A204.1 (cell line): ENCODE measurements around the gene PLVAP.

Source experiments
- FAIRE-seq: peaks from 2 replicates; lab custom pipeline; 2012; peaks lifted over from hg19 to GRCh38; lab: Jason Lieb, UNC

Gene PLVAP, protein sequence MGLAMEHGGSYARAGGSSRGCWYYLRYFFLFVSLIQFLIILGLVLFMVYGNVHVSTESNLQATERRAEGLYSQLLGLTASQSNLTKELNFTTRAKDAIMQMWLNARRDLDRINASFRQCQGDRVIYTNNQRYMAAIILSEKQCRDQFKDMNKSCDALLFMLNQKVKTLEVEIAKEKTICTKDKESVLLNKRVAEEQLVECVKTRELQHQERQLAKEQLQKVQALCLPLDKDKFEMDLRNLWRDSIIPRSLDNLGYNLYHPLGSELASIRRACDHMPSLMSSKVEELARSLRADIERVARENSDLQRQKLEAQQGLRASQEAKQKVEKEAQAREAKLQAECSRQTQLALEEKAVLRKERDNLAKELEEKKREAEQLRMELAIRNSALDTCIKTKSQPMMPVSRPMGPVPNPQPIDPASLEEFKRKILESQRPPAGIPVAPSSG

GRCh38 chr19:17376935-17377600 lies at the start of gene PLVAP:
TSS of gene PLVAP (minus strand) at chr19:17377342. CDS start at chr19:17377288, 54 bp downstream.
- no peak for FAIRE-seq

- no peak for FAIRE-seq
Measured at GRCh38 chr19:17424743-17425365, 47.7 kb upstream of the PLVAP start.

GRCh38 chr19:17423429-17424208 lies 46.5 kb upstream of the PLVAP start:
- no peak for FAIRE-seq

- no peak for FAIRE-seq
Measured at GRCh38 chr19:17421942-17422341, 44.8 kb upstream of the PLVAP start.

DNA sequence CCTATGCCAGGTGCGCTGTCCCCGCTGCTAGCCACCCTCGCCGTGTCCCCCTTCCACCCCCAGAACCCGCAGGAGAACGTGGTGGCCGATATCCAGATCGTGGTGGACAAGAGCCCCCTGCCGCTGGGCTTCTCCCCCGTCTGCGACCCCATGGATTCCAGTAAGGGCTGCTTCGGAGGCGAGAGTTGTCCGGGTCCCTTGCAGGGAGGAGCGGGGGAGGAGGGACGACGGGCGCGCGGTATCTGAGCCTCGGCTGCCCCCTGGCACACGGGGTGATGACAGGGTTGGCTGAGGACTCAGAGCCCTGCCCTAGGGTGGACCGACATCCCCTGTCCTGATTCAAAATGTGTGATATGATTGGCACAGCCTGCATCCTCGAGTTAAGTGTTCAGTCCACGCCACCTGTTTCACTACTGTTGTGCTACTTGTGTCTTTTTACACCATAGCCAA lies 43.4 kb upstream of the PLVAP start:
- no peak for FAIRE-seq

- FAIRE-seq: peak; percentile 97
Measured at GRCh38 chr19:17419621-17420474, 42.7 kb upstream of the PLVAP start, which contains the start of gene MVB12A. TSS of gene MVB12A (plus strand) at chr19:17420047. CDS start at chr19:17420136, 89 bp downstream.

DNA sequence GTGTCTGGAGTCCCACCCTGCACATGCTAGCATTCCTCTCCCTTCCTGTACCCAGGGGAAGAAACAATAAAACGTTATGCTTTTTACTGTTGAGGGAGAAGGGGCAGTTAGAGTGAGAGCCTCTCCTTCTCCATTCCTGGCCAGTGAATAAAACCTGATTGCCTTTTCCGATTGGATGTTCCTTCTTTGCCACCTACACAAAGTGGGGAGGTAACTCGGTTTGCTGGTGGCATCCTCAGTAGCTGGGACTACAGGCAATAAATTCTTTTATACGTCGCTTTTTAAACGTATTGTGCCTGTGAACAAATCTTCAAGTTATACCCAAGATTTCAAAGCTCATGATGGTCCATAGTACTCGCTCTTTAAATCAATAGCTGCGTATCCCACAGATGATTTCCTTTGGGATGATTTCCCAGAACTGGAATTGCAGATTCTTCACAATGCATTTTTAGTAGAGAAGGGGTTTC lies 42.0 kb upstream of the PLVAP start:
- no peak for FAIRE-seq

- no peak for FAIRE-seq
Measured at GRCh38 chr19:17418710-17419109, 41.6 kb upstream of the PLVAP start.

DNA sequence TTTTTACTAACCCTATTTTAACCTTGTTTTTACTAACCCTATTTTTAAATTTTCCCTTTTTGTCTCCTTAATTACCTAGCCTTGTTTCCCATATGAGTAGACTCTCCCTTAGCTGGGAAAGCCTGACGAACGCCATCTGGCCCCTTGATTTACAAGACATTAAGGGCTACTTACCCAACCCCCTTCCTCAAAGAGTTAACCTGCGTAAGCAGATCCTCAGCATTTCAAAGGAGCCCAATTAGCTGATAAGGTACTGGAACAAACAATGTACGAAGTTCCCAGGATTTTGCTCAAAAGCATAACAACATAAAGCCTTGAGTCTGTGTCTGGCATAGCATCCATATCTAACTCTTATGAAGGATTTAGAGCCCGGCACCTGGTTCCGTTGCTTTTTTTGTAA lies 38.0 kb upstream of the PLVAP start:
- no peak for FAIRE-seq

GRCh38 chr19:17414097-17414496 lies 37.0 kb upstream of the PLVAP start:
- FAIRE-seq: no peak

- no peak for FAIRE-seq
Measured at GRCh38 chr19:17411801-17412200, 34.7 kb upstream of the PLVAP start.

DNA sequence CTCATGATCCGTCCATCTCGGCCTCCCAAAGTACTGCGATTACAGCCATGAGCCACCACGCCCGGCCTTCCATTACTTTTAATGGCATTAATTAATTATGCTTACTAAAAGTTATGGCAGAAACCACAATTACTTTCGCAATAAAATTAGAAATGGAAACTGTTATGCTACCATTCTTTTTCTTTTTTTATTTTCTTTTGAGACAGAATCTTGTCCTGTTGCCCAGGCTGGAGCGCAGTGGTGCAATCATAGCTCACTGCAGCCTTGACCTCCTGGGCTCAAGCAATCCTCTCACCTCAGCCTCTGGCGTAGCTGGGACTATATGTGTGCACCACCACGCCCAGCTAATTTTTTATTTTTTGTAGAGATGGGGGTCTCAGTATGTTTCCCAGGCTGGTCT lies 32.8 kb upstream of the PLVAP start:
- no peak for FAIRE-seq

DNA sequence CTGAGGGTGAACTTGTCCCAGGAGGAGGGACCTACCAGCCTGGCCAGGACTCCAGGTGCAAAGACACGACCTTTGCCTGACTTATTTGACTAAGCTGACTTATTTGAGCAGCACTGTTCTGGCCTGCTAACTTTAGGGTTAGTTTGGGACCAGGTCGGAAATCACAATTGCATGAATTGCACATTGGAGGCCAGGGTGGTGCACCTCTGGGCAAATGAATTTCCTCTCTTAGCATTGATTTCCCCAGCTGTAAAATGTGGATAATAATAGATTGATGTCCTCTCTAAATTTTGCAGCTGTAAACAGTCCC lies 29.7 kb upstream of the PLVAP start:
- no peak for FAIRE-seq

DNA sequence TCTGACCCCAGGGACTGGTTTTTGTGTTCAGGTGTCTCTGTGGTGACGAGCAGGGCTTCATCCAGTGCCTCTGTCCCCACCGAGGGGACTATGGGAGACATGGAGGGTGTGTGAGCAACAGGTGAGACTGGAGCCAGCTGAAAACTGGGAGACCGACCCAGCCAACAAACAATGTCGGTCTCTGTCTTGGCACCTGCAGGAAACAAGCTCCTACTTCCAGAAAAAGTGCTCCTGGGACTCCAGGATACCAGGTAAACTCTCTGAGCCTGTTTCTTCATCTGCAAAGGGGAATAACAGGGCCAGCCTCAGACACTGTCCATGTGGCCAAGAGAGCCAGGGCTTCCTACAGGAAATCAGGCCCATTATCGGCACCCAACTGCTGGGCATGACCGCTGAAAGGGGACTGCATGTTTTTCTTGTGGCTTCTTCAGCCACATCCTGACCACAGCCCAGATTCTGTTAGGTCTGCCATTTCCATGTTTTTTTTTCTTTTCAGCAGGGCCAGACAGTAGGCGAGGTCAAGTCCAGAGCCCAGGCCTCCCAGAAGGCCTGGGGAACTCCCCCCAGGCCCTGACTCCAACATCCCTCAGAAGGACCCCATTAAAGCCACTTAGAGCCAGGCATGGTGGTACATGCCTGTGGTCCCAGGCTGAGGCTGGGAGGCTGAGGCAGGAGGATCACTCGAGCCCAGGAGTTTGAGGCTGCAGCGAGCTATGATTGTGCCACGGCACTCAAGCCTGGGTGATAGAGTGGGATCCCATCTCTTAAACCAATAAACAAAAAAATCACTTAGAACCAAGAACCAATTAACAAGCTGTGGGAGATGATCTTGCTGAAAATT lies 29.1 kb upstream of the PLVAP start:
- no peak for FAIRE-seq

- FAIRE-seq: no peak
Measured at GRCh38 chr19:17405250-17406045, 28.3 kb upstream of the PLVAP start, which contains the start of gene BST2. TSS of gene BST2 (minus strand) at chr19:17405630. CDS start at chr19:17405575, 55 bp downstream.

- FAIRE-seq: no peak
Measured at GRCh38 chr19:17404621-17405249, 27.6 kb upstream of the PLVAP start.

GRCh38 chr19:17404015-17404414 lies 26.9 kb upstream of the PLVAP start:
- no peak for FAIRE-seq

DNA sequence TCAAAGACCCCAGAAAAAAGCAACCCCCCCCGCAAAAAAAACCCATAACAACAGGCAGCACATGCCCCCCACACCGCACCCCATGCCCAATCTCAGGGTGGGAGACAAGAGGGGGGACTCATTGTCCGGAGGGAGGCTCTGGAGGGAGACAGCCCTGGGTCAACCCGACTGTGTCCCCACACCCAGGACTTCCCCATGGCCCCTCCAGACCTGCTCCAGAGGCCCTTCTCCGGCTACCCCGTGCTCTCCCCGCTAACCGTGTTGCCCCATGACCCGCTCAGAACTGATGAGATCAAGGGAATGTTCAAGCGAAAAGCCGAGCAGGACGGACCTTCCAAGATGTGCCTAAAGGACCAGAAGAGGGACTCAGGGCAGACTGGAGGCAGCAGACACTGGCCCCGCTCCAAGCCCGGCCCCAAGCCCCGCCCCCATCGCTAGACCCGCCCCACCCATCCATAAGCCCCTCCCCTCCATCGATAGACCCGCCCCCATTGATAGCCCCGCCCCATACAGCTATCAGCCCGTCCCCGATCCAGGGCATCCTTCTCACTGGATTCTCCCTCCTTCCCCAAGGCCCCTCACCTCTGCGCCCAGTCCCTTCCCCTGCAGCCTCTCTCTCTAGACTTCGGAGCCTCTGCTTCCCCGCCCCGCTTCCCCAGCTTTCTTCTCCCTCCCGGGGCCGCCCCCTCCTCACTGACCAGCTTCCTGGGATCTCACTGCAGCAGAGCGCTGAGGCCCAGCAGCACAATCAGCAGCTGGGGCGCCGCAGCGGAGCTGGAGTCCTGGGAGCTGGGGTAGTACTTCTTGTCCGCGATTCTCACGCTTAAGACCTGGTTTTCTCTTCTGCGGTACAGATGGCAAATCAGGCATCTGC lies 26.1 kb upstream of the PLVAP start:
- FAIRE-seq: no peak
